Right lobe of liver (tissue), 6 donors: ENCODE data around the gene ZDHHC1. TPM values are rescaled to one million over a fixed set of nuclear protein-coding genes. Genes with fewer than 3 reads are reported as not detected.

Source experiments
- ATAC-seq, 4 donors: fragments of 200-7000 bp; cut with Tn5 transposase; one replicate each; pipeline ENCODE4 v1.9.1; 2020; ENCODE audit warnings: mild to moderate bottlenecking in 4 of 4, moderate library complexity in 4 of 4
- DNase-seq, 3 donors: peaks; one replicate each; pipeline ENCODE4 v3.0.0-alpha.2; 2020
- H3K27ac ChIP-seq, 3 donors: fragments of 200-600 bp; one replicate each; pipeline ENCODE4 v1.8.0; 2022
- H3K27me3 ChIP-seq, 2 donors: fragments of 200-600 bp; one replicate each; pipeline ENCODE4 v1.8.0; 2022
- H3K36me3 ChIP-seq, 4 donors: fragments of 200-600 bp; sonication (generic) in 1 of 4; one replicate each; pipeline versions ENCODE4 v1.5.1 to v1.8.0; 2017 to 2022; ENCODE audit warnings: control low read depth in 1 of 4
- H3K4me1 ChIP-seq, 4 donors: fragments of 200-600 bp; sonication (generic) in 1 of 4; one replicate each; pipeline versions ENCODE4 v1.5.1 to v1.8.0; 2017 to 2022; ENCODE audit warnings: control low read depth in 1 of 4
- H3K4me3 ChIP-seq, 3 donors: fragments of 200-600 bp; one replicate each; pipeline ENCODE4 v1.8.0; 2022
- H3K9me3 ChIP-seq, 4 donors: fragments of 200-600 bp; sonication (generic) in 1 of 4; one replicate each; pipeline versions ENCODE4 v1.5.1 to v1.8.0; 2017 to 2022; ENCODE audit warnings: control low read depth in 1 of 4
- CTCF ChIP-seq, 4 donors: fragments of 200-600 bp in 3 of 4; fragments of 450-650 bp in 1 of 4; IDR thresholded peaks; one replicate each; pipeline versions ENCODE4 v1.5.1 to v1.8.0; 2016 to 2022; ENCODE audit warnings: antibody characterized with exemption in 4 of 4, mild to moderate bottlenecking in 2 of 4
- POLR2A ChIP-seq: fragments of 450-650 bp; IDR thresholded peaks from one replicate; pipeline ENCODE4 v1.6.1; 2017; ENCODE audit warnings: antibody characterized with exemption, mild to moderate bottlenecking
- WGBS: methylation state at CpG from one replicate; pipeline ENCODE4 v1.1.6; 2018; ENCODE audit warnings: low coverage, low lambda C conversion rate; ENCODE audit not compliant: insufficient coverage; ENCODE audit errors: missing lambda C conversion rate; 5-methylcytosine and 5-hydroxymethylcytosine counted together
- intact Hi-C, 2 donors: fragments of 100-400 bp; cut with DNase I; formaldehyde crosslinking; loops; one replicate each; pipeline versions ENCODE4 v1.11.2 to v1.14.1; 2022
- total RNA-seq, 6 experiments: library from RNA; depleted of rRNA in 2 of 6; stranded (reverse); fragments of >200 nt in 2 of 6; fragmentation: NEBNext Ultra II Directional in 3 of 6; extraction: Animal tissue kit (Norgen Biotek cat#: 25700) in 3 of 6; gene quantifications; one replicate each; pipeline versions ENCODE4 v1.1.0 to v1.2.4, GENCODE V29; 2016 to 2023
- donor health status: DM: no; HTN: yes; CAD: no.
- donor health status: DM: no; HTN: no; CAD: no.
- donor health status: DM: no; HTN: no; CAD: no.
- donor health status: DM: no; HTN: yes; CAD: no.
- donor health status: DM: no; HTN: yes; CAD: no.

The ZDHHC1 gene
- total RNA-seq, 6 experiments from 2014 or later: 1.2 to 4.0 (median 1.8) TPM

- WGBS: 89% methylated on average over 7 of the region's 8 CpGs
- peaks cover 0 to under 1% (median 0%) of the 10 kb centered on the region in 4 donors for H3K4me1 ChIP-seq
- no peaks in the 10 kb centered on the region for H3K36me3 ChIP-seq
- intact Hi-C loops: no loop called here
- H3K27me3 ChIP-seq: no peaks in the 10 kb centered on the region
- H3K27ac ChIP-seq: no peak overlapping the region
- no peak for TF ChIP-seq POLR2A
- TF ChIP-seq CTCF (IDR thresholded peaks at IDR 0.05): no peak
- ATAC-seq: no peak
- no peak for DNase-seq
- no peak overlapping the region for H3K4me3 ChIP-seq
- H3K9me3 ChIP-seq: no peaks in the 10 kb centered on the region
These were observed 28.1 kb downstream of the ZDHHC1 start for GRCh38 chr16:67388191-67388590.

GRCh38 chr16:67387479-67388079 is 28.7 kb downstream of the ZDHHC1 start:
- WGBS: 57% methylated on average over 3 of the region's 8 CpGs
- H3K4me3 ChIP-seq: no peak overlapping the region
- ATAC-seq (no peak), DNase-seq (no peak)
- intact Hi-C loops: no loop called here
- H3K4me1 ChIP-seq: no peaks in the 10 kb centered on the region
- TF ChIP-seq CTCF (IDR thresholded peaks at IDR 0.05): no peak
- H3K36me3 ChIP-seq: no peaks in the 10 kb centered on the region
- no peaks in the 10 kb centered on the region for H3K9me3 ChIP-seq
- H3K27ac ChIP-seq: no peak overlapping the region
- H3K27me3 ChIP-seq: no peaks in the 10 kb centered on the region

DNA sequence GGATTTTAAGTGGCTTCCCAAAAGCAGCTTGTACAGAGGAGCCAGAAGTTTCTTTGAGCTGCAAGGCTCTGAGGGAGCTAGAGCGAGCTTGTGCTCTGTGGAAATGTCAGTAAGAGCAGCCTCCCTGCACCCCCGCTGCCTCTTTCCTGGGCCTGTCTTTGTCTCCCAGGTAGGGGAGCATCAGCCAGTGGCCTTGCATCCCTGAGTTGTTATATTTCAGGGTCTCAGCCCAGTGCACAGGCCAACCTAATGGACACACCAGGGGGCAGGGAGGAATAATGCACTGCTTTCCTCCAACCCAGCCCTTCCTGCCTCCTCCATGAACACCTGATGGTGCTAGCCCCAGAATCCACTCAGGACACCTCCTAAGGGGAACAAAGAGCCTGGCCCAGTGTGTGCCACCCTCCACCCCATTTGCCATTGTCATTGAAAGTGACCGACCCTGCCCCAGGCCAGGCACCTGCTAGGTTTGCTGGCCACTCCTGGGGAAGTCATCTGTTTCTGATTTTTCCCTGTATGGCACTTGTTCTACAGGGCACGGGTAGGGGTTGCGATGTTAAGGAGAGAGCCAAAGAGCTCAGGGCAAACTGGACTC is 29.3 kb downstream of the ZDHHC1 start:
- DNase-seq: no peak
- H3K4me3 ChIP-seq: no peak overlapping the region
- no peaks in the 10 kb centered on the region for H3K4me1 ChIP-seq
- intact Hi-C loops: no loop called here
- 92% methylated on average over 2 of the region's 5 CpGs for WGBS
- TF ChIP-seq CTCF (IDR thresholded peaks at IDR 0.05): no peak
- no peak for TF ChIP-seq POLR2A
- no peaks in the 10 kb centered on the region for H3K9me3 ChIP-seq
- H3K27ac ChIP-seq: no peak overlapping the region
- no peaks in the 10 kb centered on the region for H3K36me3 ChIP-seq
- H3K27me3 ChIP-seq: no peaks in the 10 kb centered on the region
- no peak for ATAC-seq

DNA sequence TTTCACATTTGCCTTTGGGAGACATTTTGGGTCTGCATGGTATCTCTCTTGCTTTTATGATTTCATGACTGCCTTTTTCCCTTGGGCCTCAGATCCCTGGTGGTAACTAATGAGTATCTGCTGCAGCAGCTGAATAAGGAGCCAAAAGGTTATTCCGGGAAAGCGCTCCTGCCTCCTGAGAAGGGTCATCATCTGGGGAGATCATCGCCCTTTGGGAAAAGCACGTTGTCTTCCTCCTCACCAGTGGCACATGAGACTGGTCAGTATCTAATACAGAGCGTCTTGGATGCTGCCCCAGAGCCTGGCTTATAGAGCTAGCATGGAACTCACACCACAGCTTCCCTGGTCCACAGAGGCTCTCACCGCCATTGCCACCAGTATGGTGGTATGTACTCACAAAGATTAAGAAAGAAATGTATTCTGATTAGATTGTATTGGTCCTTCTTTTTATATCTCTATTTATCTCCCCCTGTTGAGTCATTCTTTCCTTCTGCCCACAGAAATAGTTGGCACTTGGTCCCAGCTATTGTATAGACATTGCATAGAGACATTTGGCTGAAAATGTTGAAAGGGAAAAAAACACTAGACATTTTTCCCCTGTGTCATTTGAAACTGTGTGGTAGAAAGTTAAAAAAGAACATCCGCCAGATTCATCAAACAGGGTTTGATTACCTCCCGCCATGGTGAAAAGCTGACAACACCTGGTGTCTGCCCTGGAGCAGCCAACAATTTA is 31.3 kb downstream of the ZDHHC1 start:
- intact Hi-C loops: no loop called here
- no peaks in the 10 kb centered on the region for H3K27me3 ChIP-seq
- H3K4me1 ChIP-seq: no peaks in the 10 kb centered on the region
- DNase-seq: no peak
- 84% methylated on average over 6 of the region's 8 CpGs for WGBS
- H3K9me3 ChIP-seq: no peaks in the 10 kb centered on the region
- H3K27ac ChIP-seq: no peak overlapping the region
- H3K4me3 ChIP-seq: no peak overlapping the region
- no peak for ATAC-seq
- no peak for TF ChIP-seq POLR2A
- no peak for TF ChIP-seq CTCF (IDR thresholded peaks at IDR 0.05)
- H3K36me3 ChIP-seq: no peaks in the 10 kb centered on the region
